ENCODE data around the gene ENTHD1.

Gene ENTHD1

GRCh38 chr22:39732625-39733024, 160.9 kb downstream of the ENTHD1 start:
- H3K4me3 ChIP-seq (IDR thresholded peaks at IDR 0.05; ENCODE audit: insufficient read depth, low read depth, low read length) = no peak overlapping the region
- no peak overlapping the region for H3K9ac ChIP-seq
- H3K79me2 ChIP-seq (ENCODE audit: insufficient read depth, low read depth) = no peaks in the 10 kb centered on the region
- H4K20me1 ChIP-seq (ENCODE audit: insufficient read depth) = no peaks in the 10 kb centered on the region
- TF ChIP-seq, protein P1, sequence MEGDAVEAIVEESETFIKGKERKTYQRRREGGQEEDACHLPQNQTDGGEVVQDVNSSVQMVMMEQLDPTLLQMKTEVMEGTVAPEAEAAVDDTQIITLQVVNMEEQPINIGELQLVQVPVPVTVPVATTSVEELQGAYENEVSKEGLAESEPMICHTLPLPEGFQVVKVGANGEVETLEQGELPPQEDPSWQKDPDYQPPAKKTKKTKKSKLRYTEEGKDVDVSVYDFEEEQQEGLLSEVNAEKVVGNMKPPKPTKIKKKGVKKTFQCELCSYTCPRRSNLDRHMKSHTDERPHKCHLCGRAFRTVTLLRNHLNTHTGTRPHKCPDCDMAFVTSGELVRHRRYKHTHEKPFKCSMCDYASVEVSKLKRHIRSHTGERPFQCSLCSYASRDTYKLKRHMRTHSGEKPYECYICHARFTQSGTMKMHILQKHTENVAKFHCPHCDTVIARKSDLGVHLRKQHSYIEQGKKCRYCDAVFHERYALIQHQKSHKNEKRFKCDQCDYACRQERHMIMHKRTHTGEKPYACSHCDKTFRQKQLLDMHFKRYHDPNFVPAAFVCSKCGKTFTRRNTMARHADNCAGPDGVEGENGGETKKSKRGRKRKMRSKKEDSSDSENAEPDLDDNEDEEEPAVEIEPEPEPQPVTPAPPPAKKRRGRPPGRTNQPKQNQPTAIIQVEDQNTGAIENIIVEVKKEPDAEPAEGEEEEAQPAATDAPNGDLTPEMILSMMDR (conservative IDR thresholded peaks at IDR 0.05; ENCODE audit: low read depth, low read length) = no peak
- H2AFZ ChIP-seq (ENCODE audit: low read depth) = no peak overlapping the region
- no peaks in the 10 kb centered on the region for H3K36me3 ChIP-seq (ENCODE audit: insufficient read depth)
- H3K27me3 ChIP-seq (ENCODE audit: insufficient read depth, low read depth) = peaks cover 11% of the 10 kb centered on the region; the same call in 1 of the 2 replicates
- H3K4me1 ChIP-seq (ENCODE audit: low read depth, poor library complexity, severe bottlenecking) = no peaks in the 10 kb centered on the region
- no peak overlapping the region for H3K27ac ChIP-seq
- no peak overlapping the region for H3K4me2 ChIP-seq

DNA sequence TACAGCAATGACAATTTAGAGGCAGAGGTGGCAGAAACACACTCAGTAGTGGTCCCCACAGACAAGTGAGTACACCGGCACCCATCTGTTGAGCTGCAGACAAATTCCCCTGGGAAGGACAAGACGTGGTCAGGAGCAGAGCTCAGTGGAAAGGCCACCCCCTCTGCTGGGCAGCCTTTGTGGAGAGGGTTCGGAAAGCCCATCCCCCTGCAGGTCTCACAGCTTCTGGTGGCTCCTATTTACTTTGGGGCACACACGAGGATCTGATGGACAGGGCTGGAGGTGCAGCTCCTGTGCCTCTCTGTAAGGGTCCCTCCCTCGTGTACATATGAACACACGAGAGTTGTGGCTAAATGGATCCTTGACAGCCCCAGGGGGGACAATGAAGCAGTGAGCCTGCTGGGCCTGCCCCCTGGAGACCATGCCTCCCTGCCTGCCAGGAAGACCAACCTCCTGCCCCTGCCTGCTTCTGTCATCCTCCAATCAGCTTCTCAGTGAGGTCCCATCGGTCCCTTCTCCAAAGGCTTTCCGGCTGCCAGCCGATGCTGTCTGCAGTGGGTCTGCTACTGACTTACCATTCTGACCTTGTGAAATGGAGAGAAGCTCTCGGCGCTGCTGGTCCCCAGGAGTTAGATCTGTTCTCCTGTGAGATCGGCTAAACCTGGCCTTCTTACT, 161.5 kb downstream of the ENTHD1 start:
- Histone ChIP-seq H3K79me2 (ENCODE audit: insufficient read depth, low read depth) (no peaks in the 10 kb centered on the region), H3K9ac (no peak overlapping the region), H2AFZ (ENCODE audit: low read depth) (no peak overlapping the region), H3K4me1 (ENCODE audit: low read depth, poor library complexity, severe bottlenecking) (no peaks in the 10 kb centered on the region), H3K27ac (no peak overlapping the region), H3K36me3 (ENCODE audit: insufficient read depth) (no peaks in the 10 kb centered on the region), H3K27me3 (ENCODE audit: insufficient read depth, low read depth) (peaks cover 17% of the 10 kb centered on the region; the same call in 1 of the 2 replicates), H4K20me1 (ENCODE audit: insufficient read depth) (no peaks in the 10 kb centered on the region), H3K4me3 (IDR thresholded peaks at IDR 0.05; ENCODE audit: insufficient read depth, low read depth, low read length) (no peak overlapping the region), H3K4me2 (no peak overlapping the region)
- TF ChIP-seq, protein P1 (conservative IDR thresholded peaks at IDR 0.05; ENCODE audit: low read depth, low read length) = no peak

DNA sequence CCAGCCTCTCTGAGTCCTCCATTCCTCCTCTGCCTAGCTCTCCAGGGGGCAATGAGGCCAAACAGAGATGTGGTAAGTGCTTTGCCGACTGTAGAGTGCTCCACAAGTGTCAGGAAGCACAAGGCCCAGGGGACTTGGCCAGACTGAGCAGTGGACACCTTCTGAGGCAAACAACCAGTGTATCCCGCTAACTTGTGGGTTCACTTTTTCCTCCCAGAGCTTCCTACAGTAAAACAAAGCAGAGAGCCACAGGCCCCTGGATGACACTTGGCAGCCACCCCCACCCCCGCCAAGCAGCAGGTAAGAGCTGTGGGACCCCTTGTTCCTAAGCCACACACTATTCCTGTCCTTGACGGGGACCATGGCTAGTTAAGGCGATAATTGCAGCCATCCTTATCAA, 162.1 kb downstream of the ENTHD1 start:
- H3K4me2 ChIP-seq = no peak overlapping the region
- TF ChIP-seq, protein P1 (conservative IDR thresholded peaks at IDR 0.05; ENCODE audit: low read depth, low read length) = no peak
- no peak overlapping the region for H3K4me3 ChIP-seq (IDR thresholded peaks at IDR 0.05; ENCODE audit: insufficient read depth, low read depth, low read length)
- H4K20me1 ChIP-seq (ENCODE audit: insufficient read depth) = no peaks in the 10 kb centered on the region
- peaks cover 22% of the 10 kb centered on the region; the same call in 1 of the 2 replicates for H3K27me3 ChIP-seq (ENCODE audit: insufficient read depth, low read depth)
- no peaks in the 10 kb centered on the region for H3K4me1 ChIP-seq (ENCODE audit: low read depth, poor library complexity, severe bottlenecking)
- no peak overlapping the region for H2AFZ ChIP-seq (ENCODE audit: low read depth)
- H3K27ac ChIP-seq = no peak overlapping the region
- no peaks in the 10 kb centered on the region for H3K79me2 ChIP-seq (ENCODE audit: insufficient read depth, low read depth)
- no peaks in the 10 kb centered on the region for H3K36me3 ChIP-seq (ENCODE audit: insufficient read depth)
- H3K9ac ChIP-seq = no peak overlapping the region

GRCh38 chr22:39729141-39729934, 164.2 kb downstream of the ENTHD1 start:
- Histone ChIP-seq H3K27me3 (ENCODE audit: insufficient read depth, low read depth) (peaks cover 40% of the 10 kb centered on the region; the same call in 1 of the 2 replicates), H2AFZ (ENCODE audit: low read depth) (no peak overlapping the region), H3K4me1 (ENCODE audit: low read depth, poor library complexity, severe bottlenecking) (no peaks in the 10 kb centered on the region), H3K79me2 (ENCODE audit: insufficient read depth, low read depth) (no peaks in the 10 kb centered on the region), H3K27ac (no peak overlapping the region), H3K36me3 (ENCODE audit: insufficient read depth) (no peaks in the 10 kb centered on the region), H3K4me3 (IDR thresholded peaks at IDR 0.05; ENCODE audit: insufficient read depth, low read depth, low read length) (no peak overlapping the region), H3K9ac (no peak overlapping the region), H3K4me2 (no peak overlapping the region), H4K20me1 (ENCODE audit: insufficient read depth) (no peaks in the 10 kb centered on the region)
- TF ChIP-seq, protein P1 (conservative IDR thresholded peaks at IDR 0.05; ENCODE audit: low read depth, low read length) = no peak
